Stimulated activated naive B cell treated with anti-CD40 and anti-IgM and Interleukin-4, amounts not matched to agents 10 μg/mL and 1 μg/mL and 100 μg/mL, for 72 hours (primary cell): Measurements from ENCODE around the gene JAK3.
"Not testable (repeated sequence)": the region's sequence is repeated elsewhere in the genome, so short reads cannot be mapped to it uniquely, and the experiment has no call there.

ENCODE experiments used
- ATAC-seq, 2 donors: fragments of 150-1000 bp; cut with Tn5 transposase; replicated peaks; 2 replicates each; pipeline ENCODE4 v1.10.0; 2021; ENCODE audit warnings: moderate library complexity in 1 of 2
- DNase-seq: peaks from one replicate; pipeline ENCODE4 v3.0.0; 2021
- H3K27ac Mint-ChIP-seq: one replicate; pipeline ENCODE4 v1.8.0; 2022; ENCODE audit warnings: mild to moderate bottlenecking, mixed read lengths
- H3K27me3 Mint-ChIP-seq, 2 donors: one replicate each; pipeline ENCODE4 v1.8.0; 2022; ENCODE audit warnings: mixed read lengths in 2 of 2
- H3K36me3 Mint-ChIP-seq, 2 donors: one replicate each; pipeline ENCODE4 v1.8.0; 2022; ENCODE audit warnings: mixed read lengths in 2 of 2, mild to moderate bottlenecking in 1 of 2
- H3K4me1 Mint-ChIP-seq, 2 donors: one replicate each; pipeline ENCODE4 v1.8.0; 2022; ENCODE audit warnings: mixed read lengths in 2 of 2, mild to moderate bottlenecking in 1 of 2
- H3K4me3 Mint-ChIP-seq, 2 donors: one replicate each; pipeline ENCODE4 v1.8.0; 2022; ENCODE audit warnings: mild to moderate bottlenecking in 2 of 2, mixed read lengths in 2 of 2, moderate library complexity in 1 of 2
- H3K9me3 Mint-ChIP-seq, 2 donors: one replicate each; pipeline ENCODE4 v1.8.0; 2022; ENCODE audit warnings: mixed read lengths in 2 of 2, mild to moderate bottlenecking in 1 of 2

The JAK3 gene

DNA sequence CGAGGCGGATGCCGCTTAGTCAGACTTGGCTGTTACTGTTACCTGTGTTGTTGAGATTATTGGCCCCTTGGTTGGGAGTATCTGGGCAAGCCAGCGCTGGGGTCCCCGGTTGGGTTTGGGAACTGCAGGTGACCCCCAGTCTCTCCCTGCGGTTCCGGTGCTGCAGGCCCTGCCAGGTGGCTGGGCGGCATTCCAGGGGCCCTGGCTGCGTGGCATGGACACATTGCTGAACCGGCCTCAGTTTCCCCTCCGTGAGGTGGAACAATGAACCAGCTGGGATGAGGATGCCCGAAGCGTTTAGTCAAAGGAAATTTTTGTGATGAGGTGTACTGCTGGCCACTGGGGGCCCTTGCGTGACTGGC is 52.3 kb downstream of the JAK3 start:
- Mint-ChIP-seq H3K4me3 (no peak overlapping the region), H3K27ac (no peak overlapping the region), H3K36me3 (no peaks in the 10 kb centered on the region), H3K27me3 (peaks cover 17 to 44% of the 10 kb centered on the region in 2 donors), H3K9me3 (no peaks in the 10 kb centered on the region), H3K4me1 (peaks cover 11 to 33% of the 10 kb centered on the region in 2 donors)
- no peak for ATAC-seq
- no peak for DNase-seq

GRCh38 chr19:17794731-17795494 is 52.9 kb downstream of the JAK3 start, which contains the start of gene B3GNT3:
Gene B3GNT3 (plus strand): TSS chr19:17795138. CDS start chr19:17807808, 12,670 bp downstream.
- DNase-seq (no peak), ATAC-seq (peak in 1 of 2 donors; percentile 21)
- Mint-ChIP-seq H3K9me3 (no peaks in the 10 kb centered on the region), H3K27me3 (peaks cover 17 to 44% of the 10 kb centered on the region in 2 donors), H3K27ac (peak within 1 kb of the TSS; percentile 51), H3K4me1 (peaks cover 12 to 33% of the 10 kb centered on the region in 2 donors), H3K36me3 (peaks cover 0 to 4% of the 10 kb centered on the region in 2 donors), H3K4me3 (peak within 1 kb of the TSS; percentile 50 to 57)

GRCh38 chr19:17794412-17794730 is 53.4 kb downstream of the JAK3 start:
- peaks cover 17 to 44% of the 10 kb centered on the region in 2 donors for H3K27me3 Mint-ChIP-seq
- no peaks in the 10 kb centered on the region for H3K9me3 Mint-ChIP-seq
- H3K4me3 Mint-ChIP-seq = peak overlapping the region; percentile 50 to 57
- peaks cover 1 to 5% of the 10 kb centered on the region in 2 donors for H3K36me3 Mint-ChIP-seq
- no peak for DNase-seq
- H3K27ac Mint-ChIP-seq = peak overlapping the region; percentile 51
- ATAC-seq = no peak
- H3K4me1 Mint-ChIP-seq = peaks cover 13 to 33% of the 10 kb centered on the region in 2 donors

DNA sequence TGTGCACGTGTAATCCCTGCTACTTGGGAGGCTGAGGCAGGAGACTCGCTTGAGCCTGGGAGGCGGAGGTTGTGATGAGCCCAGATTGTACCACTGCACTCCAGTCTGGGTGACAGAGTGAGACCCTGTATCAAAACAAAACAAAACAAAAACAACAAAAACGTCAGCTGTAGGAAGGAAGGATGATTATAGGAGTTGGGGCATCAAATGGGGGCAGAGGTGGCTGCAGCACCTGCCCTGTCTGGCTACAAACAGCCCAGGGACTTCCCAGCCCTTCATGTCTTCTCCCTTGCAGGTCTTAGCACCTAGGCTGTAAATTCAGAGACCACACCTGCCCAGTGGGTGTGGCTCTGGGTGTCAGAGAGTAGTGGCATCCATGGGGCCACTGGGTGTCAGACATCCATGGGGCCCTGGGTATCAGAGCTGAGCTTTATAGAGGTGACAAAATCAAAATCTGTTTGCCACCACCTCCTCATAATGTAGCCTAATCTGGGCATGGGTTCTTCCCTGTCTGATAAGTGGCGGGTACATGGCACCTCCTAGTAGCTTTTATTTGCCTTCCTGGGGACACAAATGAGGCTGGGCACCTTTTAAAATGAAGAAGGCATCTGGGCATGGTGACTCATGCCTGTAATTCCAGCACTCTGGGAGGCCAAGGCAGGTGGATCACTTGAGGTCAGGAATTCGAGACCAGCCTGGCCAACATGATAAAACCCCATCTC is 57.6 kb downstream of the JAK3 start:
- Mint-ChIP-seq H3K36me3 (peaks cover 27 to 31% of the 10 kb centered on the region in 2 donors), H3K9me3 (no peaks in the 10 kb centered on the region), H3K4me1 (peaks cover 16 to 19% of the 10 kb centered on the region in 2 donors), H3K27ac (no peak overlapping the region), H3K4me3 (no peak overlapping the region), H3K27me3 (peaks cover 17 to 19% of the 10 kb centered on the region in 2 donors)
- DNase-seq (no peak), ATAC-seq (peak; percentile 19)

- peaks cover 19 to 20% of the 10 kb centered on the region in 2 donors for H3K4me1 Mint-ChIP-seq
- H3K27me3 Mint-ChIP-seq = peaks cover 1 to 3% of the 10 kb centered on the region in 2 donors
- H3K27ac Mint-ChIP-seq = no peak overlapping the region
- ATAC-seq (no peak), DNase-seq (no peak)
- no peaks in the 10 kb centered on the region for H3K9me3 Mint-ChIP-seq
- H3K36me3 Mint-ChIP-seq = peaks cover 34 to 43% of the 10 kb centered on the region in 2 donors
- no peak overlapping the region for H3K4me3 Mint-ChIP-seq
These were observed 59.1 kb downstream of the JAK3 start for GRCh38 chr19:17788632-17789031.

GRCh38 chr19:17787274-17787913 is 60.4 kb downstream of the JAK3 start:
- Mint-ChIP-seq H3K36me3 (peaks cover 41 to 47% of the 10 kb centered on the region in 2 donors), H3K4me1 (peaks cover 19 to 20% of the 10 kb centered on the region in 2 donors), H3K9me3 (peaks cover 0 to 1% of the 10 kb centered on the region in 2 donors), H3K27me3 (no peaks in the 10 kb centered on the region), H3K4me3 (no peak overlapping the region), H3K27ac (peak overlapping the region; percentile 9)
- no peak for ATAC-seq
- no peak for DNase-seq

- Mint-ChIP-seq H3K4me3 (no peak overlapping the region), H3K27ac (no peak overlapping the region), H3K36me3 (peaks cover 62 to 64% of the 10 kb centered on the region in 2 donors), H3K9me3 (peaks cover 0 to 3% of the 10 kb centered on the region in 2 donors), H3K4me1 (peaks cover 17% of the 10 kb centered on the region in 2 donors), H3K27me3 (no peaks in the 10 kb centered on the region)
- DNase-seq = peak; percentile 57
- ATAC-seq = peak; percentile 72 to 77
These were observed 63.4 kb downstream of the JAK3 start for GRCh38 chr19:17784201-17785008.

DNA sequence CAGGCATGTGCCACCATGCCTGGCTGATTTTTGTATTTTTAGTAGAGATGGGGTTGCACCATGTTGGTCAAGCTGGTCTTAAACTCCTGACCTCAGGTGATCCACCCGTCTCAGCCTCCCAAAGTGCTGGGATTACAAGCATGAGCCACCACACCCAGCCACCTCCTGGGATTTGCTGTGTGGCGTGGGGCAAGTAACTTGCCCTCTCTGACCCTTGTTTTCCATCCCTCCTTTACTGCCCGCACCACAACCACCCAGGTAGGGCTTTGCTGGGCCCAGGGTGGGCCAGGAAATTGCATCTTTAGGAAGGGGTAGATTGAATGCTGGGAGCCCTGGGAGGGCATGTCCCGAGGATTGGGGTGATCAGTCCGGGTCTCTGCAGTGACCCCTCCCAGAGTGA is 64.1 kb downstream of the JAK3 start:
- not testable (repeated sequence) for H3K27ac Mint-ChIP-seq, DNase-seq, H3K9me3 Mint-ChIP-seq, ATAC-seq, H3K4me3 Mint-ChIP-seq, H3K27me3 Mint-ChIP-seq
- Mint-ChIP-seq H3K4me1 (peaks cover 21 to 23% of the 10 kb centered on the region in 2 donors), H3K36me3 (peaks cover 60 to 64% of the 10 kb centered on the region in 2 donors)

GRCh38 chr19:17780781-17781180 is 67.0 kb downstream of the JAK3 start:
- peaks cover 0 to 3% of the 10 kb centered on the region in 2 donors for H3K9me3 Mint-ChIP-seq
- no peak overlapping the region for H3K4me3 Mint-ChIP-seq
- no peak for DNase-seq
- no peaks in the 10 kb centered on the region for H3K27me3 Mint-ChIP-seq
- peak overlapping the region; percentile 65 for H3K27ac Mint-ChIP-seq
- H3K36me3 Mint-ChIP-seq = peaks cover 53 to 66% of the 10 kb centered on the region in 2 donors
- no peak for ATAC-seq
- H3K4me1 Mint-ChIP-seq = peaks cover 40 to 53% of the 10 kb centered on the region in 2 donors

- Mint-ChIP-seq H3K27ac (peak overlapping the region; percentile 68), H3K9me3 (peaks cover 0 to 3% of the 10 kb centered on the region in 2 donors), H3K4me3 (peak overlapping the region; percentile 5 to 54), H3K4me1 (peaks cover 51 to 63% of the 10 kb centered on the region in 2 donors), H3K36me3 (peaks cover 60 to 75% of the 10 kb centered on the region in 2 donors), H3K27me3 (no peaks in the 10 kb centered on the region)
- DNase-seq = no peak
- ATAC-seq = no peak
These were observed 68.5 kb downstream of the JAK3 start for GRCh38 chr19:17778968-17779929.

DNA sequence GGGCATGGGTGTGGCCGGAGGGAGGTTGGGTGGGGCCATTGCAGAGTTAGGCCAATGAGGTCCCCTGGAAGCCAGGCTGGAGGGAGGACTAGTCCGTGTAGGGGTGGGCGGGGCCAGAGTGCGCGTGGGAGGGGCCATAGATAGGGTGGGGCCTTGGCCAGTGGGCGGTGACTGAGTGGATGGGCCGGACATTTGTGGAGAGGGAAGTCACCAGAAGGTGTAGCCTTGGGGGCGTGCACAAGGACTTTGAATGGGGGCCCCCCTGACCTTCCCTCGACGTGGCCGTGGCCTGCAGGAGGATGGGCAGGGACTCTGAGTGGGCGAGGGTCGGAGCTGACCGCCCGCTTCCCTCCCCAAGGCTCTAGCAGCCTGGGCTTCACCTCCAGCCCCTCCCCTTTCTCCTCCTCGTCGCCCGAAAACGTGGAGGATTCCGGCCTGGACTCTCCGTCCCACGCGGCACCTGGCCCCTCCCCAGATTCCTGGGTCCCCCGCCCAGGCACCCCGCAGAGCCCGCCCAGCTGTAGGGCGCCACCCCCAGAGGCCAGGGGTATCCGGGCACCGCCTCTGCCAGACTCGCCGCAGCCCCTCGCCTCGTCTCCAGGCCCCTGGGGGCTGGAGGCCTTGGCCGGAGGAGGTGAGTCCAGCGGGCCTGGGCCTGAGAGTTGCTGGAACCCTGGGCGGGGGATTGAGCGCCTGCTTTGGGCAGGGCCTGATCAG is 69.4 kb downstream of the JAK3 start:
- H3K9me3 Mint-ChIP-seq = peaks cover 0 to 4% of the 10 kb centered on the region in 2 donors
- H3K4me3 Mint-ChIP-seq = peak overlapping the region in 1 of 2 donors; percentile 28
- H3K27me3 Mint-ChIP-seq = no peaks in the 10 kb centered on the region

DNA sequence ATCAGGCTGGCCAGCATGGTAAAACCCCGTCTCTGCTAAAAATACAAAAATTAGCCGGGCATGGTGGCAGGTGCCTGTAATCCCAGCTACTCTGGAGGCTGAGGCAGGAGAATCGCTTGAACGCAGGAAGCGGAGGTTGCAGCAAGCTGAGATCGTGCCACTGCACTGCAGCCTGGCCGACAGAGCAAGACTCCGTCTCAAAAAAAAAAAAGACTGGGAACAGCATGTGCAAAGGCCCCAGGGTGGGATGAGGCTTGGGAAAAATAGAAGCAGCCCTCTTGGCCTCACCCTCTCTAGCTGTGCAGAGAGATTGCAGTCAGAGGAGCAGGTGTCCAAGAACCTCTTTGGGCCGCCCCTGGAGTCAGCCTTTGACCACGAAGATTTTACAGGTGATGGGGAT is 69.9 kb downstream of the JAK3 start:
- not testable (repeated sequence) for H3K9me3 Mint-ChIP-seq, ATAC-seq, DNase-seq, H3K27me3 Mint-ChIP-seq
- H3K36me3 Mint-ChIP-seq = peaks cover 71 to 83% of the 10 kb centered on the region in 2 donors
- peaks cover 49 to 63% of the 10 kb centered on the region in 2 donors for H3K4me1 Mint-ChIP-seq
- peak overlapping the region in 1 of 2 donors; percentile 28 for H3K4me3 Mint-ChIP-seq
- peak overlapping the region; percentile 83 for H3K27ac Mint-ChIP-seq

More for the DNA sequence above, 69.4 kb downstream of the JAK3 start:
- Mint-ChIP-seq H3K36me3 (peaks cover 68 to 78% of the 10 kb centered on the region in 2 donors), H3K27ac (peak overlapping the region; percentile 83), H3K4me1 (peaks cover 47 to 63% of the 10 kb centered on the region in 2 donors)
- ATAC-seq = peak; percentile 25 to 30
- DNase-seq = peak; percentile 56
